C4-2B (cell line): Measurements from ENCODE around the gene PPM1L.

Experiments
- ZFX ChIP-seq: fragments of 450-650 bp; IDR thresholded peaks from 2 replicates; pipeline ENCODE4 v1.6.1; 2017
- TF ChIP-seq, protein P1 (sequence below): fragments of 450-650 bp; conservative IDR thresholded peaks from 2 replicates; pipeline ENCODE4 v1.5.1; 2017; ENCODE audit warnings: mild to moderate bottlenecking

DNA sequence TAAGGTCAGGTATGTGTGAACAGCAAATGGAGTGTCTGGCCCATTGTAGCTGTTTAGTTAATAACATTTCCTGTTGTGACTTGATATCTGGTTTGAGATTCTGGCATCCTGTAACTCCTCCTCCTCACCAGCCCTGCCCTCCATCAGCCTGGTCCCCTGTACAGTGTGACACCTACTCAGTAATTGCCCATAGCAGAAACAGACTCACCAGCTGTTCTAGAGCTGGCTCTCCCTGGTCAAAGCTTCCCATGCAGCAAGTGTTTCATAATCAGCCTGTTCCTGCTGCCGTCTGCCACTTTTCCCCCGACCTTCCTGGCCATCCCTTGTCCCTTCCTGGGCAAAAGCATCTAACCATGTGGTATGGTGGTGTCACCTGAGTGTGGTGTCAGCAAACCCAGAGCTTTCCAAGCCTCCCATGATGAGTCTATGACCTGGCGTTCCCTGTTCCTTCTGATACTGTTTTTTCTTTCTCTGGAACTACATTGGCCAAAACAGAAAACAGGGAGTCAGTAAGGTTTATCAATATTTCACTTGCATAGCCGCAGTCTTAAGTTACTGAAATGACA is 293.7 kb downstream of the PPM1L start:
- TF ChIP-seq, protein P1, sequence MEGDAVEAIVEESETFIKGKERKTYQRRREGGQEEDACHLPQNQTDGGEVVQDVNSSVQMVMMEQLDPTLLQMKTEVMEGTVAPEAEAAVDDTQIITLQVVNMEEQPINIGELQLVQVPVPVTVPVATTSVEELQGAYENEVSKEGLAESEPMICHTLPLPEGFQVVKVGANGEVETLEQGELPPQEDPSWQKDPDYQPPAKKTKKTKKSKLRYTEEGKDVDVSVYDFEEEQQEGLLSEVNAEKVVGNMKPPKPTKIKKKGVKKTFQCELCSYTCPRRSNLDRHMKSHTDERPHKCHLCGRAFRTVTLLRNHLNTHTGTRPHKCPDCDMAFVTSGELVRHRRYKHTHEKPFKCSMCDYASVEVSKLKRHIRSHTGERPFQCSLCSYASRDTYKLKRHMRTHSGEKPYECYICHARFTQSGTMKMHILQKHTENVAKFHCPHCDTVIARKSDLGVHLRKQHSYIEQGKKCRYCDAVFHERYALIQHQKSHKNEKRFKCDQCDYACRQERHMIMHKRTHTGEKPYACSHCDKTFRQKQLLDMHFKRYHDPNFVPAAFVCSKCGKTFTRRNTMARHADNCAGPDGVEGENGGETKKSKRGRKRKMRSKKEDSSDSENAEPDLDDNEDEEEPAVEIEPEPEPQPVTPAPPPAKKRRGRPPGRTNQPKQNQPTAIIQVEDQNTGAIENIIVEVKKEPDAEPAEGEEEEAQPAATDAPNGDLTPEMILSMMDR, result no peak
- TF ChIP-seq ZFX, result no peak
